NCI-H510A (cell line): ENCODE measurements around the gene TBK1.
"Not testable (repeated sequence)": the region's sequence is repeated elsewhere in the genome, so short reads cannot be mapped to it uniquely, and the experiment has no call there.

Source experiments
- DNase-seq: peaks from one replicate; lab custom pipeline; 2025; lab: John Stamatoyannopoulos, UW

Gene TBK1

DNA sequence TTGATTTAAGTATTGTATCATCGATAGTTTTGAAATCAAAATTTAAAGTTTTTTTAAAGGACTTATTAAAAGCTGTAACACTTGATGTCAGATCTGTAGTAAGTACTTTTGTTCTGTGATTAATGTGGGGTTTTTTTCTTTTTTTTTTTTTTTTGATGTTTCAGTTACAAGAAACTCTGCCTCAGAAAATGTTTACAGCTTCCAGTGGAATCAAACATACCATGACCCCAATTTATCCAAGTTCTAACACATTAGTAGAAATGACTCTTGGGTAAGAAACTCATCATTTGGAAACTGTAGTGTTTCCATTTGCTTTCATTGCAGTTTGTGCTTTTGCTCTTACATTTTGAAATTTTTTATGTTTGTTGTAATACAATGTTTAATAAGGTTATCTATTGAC lies 45.6 kb downstream of the TBK1 start:
- DNase-seq, result no peak

DNA sequence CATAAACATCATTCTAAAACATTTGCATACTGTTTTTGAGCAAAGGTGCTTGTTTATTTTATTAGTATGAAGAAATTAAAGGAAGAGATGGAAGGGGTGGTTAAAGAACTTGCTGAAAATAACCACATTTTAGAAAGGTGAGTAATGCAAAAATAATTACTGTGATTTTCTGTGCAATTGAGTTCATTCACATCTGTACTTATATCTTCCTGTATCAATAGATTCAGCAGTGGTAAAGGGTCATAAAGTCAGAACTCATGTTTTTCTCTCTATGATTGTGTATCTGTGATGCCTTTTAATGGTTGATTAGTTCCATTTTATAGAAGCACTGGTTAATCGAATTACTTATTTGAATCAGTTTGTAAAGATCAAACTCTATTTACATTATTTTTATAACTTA lies 46.0 kb downstream of the TBK1 start:
- DNase-seq, result no peak

DNA sequence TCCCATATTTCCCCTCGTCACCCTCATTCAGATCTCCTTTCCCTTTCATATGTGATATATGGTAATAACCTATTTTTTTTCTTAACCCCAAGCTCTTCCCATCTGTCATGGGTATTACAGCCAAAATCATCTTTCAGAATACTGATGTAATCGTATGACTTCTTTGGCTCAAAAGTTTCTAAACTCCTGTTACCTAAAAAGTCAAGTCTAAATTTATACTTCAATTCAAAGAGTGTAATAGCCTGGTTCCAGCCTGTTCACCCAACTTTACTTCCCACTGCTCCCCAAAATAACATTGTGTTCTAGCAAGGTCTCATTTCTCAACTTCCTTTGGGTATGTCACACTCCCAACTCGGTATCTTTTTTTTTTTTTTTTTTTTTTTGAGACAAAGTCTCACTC lies 48.5 kb downstream of the TBK1 start:
- DNase-seq, result no peak

DNA sequence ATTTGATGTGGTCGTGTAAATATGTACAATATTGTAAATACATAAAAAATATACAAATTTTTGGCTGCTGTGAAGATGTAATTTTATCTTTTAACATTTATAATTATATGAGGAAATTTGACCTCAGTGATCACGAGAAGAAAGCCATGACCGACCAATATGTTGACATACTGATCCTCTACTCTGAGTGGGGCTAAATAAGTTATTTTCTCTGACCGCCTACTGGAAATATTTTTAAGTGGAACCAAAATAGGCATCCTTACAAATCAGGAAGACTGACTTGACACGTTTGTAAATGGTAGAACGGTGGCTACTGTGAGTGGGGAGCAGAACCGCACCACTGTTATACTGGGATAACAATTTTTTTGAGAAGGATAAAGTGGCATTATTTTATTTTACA lies 49.6 kb downstream of the TBK1 start:
- DNase-seq, result no peak

DNA sequence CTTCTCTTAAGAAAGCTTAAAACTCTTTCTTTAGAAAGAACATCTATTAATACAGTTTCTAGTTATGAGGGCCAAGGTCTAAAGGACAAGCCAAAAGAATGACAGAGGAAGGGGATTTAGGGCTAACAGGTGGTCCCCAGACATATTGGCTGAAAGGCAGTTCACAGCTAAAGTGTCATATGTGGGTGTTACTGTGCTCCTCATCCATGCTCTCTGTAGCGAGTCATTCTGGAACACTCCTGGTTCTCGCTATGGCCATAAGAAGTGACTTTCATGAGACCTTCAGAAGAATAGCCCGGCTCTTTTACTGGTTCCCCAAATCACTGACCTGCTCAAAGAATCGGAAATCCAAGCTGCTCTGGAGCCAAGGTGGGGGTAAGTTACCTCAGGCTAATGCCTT lies 55.0 kb downstream of the TBK1 start:
- DNase-seq, result no peak

DNA sequence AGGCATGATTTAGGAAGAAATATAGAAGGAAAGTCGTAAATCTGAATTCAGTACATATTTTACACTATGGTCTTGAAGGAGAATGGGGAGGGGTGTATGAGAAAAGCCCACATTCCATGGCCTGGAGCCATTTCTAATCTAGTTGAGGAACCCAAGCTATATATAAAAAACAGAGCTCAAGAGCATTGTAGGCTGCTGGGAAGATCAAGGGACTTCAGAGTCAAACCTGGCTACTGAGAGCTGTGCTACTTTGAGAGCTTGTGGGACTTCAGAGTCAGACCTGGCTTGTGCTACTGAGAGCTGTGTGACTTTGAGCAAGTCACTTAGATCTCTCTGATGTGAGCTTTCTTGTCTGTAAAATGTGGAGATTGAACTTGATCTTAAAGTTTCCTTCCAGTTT lies 58.7 kb downstream of the TBK1 start:
- DNase-seq, result no peak

DNA sequence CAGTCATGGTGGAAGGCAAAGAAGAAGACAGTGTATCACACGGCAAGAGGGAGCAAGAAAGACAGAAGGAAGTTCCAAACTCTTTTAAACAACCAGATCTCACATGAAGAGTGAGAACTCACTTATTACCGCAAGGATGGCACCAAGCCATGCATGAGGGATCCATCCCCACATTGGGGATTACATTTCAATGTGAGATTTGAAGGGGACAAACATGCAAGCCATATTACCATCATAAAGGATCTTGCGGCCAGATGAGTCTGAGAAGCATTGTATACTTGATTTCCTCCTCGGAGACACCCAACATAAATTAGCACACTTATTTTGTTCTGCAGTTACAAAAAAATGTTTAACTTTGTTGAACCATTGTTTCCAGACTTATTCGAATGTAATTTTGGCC lies 66.5 kb downstream of the TBK1 start:
- no peak for DNase-seq

DNA sequence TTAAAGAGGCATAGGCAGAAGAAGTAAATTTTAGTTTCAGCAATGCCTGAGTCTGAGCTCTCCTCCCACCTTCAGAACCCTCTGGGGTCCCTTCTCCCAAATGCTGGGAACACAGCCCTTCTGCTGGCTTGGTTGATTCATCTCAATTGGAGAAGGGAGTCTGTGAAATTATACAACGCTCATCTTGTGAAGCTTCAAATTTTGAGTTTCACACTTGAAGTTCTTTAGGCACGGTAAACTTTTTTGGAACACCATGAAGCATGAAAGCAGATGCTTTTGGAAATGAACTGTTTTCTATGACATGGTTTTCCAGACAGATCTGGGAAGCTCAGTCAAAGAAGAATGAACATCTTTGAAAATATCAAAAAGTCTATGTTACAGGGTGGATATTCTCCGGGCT lies 69.9 kb downstream of the TBK1 start:
- no peak for DNase-seq

DNA sequence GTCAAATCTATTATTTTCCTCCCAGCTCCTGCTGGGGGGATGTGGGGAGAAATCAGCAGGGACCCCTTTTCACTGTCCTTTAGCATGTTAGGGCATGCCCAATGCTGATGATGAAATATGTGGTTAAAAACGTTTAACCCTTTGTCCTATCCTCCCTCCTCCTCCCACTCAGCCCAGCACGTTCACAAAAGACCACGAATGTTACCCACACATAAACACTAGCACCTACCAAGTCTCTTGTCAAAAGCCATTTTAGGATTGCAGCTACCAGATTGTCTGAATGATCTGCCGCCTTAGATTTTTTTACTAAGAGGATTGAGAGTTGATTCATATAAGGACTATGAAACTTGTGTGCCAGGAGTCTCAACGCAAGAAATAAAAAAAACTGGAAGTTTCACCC lies 70.4 kb downstream of the TBK1 start:
- no peak for DNase-seq

DNA sequence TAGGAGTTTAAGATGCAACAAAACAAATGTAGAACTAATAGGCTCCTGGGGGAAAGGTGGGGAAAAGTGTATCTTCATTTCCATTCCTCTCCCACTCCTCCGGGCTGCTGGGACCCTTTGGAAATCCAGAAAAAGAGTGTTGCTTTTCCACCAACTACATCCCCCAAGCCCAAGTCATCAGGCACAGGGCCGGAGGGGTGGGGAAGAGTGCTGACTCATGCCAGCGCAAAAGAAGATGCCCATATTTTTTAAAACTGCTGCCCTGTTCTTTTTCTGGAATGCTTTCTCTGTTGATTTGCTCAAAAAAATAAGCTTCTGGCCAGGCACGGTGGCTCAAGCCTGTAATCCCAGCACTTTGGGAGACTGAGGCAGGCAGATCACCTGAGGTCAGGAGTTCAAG lies 70.9 kb downstream of the TBK1 start:
- DNase-seq, result no peak

DNA sequence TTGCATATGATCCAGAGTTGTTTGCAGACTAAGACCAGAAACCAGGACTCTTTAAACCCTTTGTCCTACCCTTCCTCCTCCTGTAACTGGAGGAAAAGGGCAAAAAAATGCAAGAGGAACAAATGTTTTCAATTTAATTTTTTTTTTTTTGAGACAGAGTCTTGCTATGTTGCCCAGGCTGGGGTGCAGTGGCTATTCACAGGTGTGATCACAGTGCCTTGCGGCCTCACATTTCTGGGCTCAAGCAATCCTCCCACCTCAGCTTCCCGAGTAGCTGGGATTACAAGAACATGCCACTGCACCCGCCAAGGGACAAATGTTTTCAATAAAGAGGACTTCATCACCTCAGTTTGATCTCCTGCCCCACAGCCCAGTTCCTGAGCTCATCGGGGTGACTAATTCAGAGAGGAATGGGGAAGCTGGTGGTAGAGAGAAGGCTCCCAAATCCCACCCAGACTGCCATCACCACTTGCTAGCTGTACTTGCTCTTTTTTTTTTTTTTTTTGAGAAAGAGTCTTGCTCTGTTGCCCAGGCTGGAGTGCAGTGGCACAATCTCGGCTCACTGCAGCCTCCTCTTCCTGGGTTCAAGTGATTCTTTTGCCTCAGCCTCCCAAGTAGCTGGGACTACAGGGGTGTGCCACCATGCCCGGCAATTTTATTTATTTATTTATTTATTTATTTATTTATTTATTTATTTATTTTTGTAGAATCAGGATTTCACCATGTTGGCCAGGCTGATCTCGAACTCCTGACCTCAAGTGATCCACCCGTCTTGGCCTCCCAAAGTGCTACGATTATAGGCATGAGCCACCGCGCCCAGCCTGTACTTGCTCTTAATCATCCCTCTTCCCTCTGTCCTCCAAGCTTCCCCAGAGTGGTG lies 71.9 kb downstream of the TBK1 start:
- not testable (repeated sequence) for DNase-seq

DNA sequence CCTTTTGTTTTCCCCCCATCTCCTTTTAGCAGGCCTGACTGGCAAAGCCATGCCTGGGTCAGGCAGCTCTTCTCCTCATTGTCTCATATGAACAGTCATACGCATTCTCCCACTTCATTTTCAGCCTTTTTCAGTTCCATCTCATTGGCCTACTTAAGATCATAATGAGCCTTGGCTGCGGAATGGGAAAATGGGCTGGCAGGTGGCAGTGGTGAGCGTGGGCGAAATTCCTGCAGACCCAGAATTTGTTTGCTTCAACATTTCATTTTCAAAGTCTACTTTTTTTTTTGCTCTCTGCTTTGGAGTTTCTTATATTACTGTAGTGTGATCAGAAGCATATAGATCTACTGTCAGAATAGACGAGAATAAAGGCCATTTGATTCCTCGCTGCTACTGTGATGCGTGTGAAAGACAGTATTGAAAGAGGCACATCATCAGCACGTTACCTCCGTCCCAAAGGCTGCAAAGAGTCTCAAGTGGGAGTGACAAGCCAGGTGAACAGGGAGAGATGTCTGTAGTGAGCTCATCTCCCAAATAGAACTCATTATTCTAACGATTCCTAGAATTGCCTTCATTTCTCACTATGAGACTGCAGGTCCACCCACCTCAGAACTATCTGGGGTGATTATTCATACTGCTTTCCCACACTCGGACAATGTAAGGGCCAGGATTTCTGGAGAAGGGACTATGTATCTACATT lies 73.7 kb downstream of the TBK1 start:
- no peak for DNase-seq

DNA sequence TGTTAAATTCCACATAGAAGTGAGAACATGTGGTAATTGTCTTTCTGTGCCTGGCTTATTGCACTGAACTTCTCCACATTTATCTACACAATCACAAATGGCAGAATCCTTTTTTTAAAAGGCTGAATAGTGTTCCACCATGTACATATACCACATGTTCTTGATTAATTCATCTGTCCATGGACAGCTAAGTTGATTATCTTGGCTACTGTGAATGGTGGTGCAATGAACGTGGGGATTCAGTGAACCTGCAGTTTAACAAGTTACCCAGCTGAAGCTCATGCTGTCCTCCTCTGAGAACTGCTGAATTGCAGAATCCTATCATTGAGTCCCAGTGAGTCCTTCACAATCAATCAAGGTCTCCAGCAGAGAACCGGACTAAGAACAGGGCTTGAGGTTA lies 74.9 kb downstream of the TBK1 start:
- no peak for DNase-seq

DNA sequence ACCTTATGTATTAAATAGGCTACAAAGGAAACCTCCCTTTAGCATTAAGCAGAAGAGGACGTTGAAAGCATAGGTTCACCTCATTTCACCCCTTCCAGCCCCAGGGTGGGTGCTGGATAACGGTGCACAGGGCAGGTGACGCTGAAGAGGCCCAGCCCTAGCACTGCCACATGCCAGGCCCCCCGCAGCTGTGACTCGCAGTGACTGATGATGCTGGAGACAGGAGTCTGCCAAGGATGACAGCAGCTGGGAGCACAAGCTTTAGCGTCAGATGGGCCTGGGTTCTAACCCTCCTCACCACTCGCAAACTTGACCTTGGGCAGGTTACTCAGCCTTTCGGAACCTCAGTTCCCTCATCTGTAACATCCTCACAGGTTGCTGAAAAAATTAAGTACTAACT lies 76.7 kb downstream of the TBK1 start:
- no peak for DNase-seq

DNA sequence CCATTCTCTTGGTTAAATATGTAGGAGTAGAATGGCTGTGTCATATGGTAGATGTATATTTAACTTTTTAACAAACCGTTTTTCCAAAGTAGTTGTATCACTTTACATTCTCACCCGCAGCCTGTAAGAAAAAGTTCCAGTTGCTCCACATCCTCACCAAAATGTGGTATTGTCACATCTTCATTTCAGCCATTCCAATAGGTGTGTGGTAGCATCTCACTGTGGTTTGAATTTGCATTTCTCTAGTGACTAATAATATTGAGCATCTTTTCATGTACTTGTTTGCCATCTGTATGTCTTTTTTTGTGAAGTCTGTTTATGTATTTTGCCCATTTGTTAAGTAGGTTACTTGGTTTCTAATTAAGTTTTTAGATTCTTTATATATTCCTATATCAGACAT lies 78.6 kb downstream of the TBK1 start:
- DNase-seq, result no peak

DNA sequence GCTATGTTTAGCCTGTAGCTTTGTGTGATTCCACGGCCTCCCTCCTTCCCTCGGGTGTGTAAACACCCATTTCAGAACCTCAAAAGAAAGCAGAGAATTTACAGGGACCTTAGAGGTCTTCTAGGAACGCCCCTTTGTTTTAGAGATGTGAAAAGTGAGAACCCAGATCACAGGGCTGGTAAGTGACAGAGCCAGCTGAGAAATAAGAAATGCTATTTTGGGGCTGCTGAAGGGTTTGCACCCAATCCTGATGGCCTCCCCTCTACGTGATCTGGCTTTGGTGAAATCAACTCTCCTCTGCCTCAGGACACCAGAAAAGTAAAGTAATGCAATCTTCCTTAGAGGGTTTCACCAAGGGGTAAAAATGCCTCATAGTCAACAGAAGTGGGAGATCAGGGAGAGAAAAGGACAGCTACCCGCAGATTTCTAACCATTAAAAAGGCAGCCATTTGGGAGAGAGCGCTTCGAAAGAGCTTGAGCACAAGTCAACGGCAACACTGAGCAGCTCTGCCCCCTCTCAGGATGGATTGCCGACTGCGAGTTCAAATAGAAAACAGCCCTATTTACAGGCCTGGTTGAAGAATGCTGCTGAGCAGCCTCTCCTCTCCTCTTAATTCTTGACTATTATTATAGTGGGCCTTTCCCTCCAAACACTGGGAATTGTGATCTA lies 79.9 kb downstream of the TBK1 start:
- no peak for DNase-seq

DNA sequence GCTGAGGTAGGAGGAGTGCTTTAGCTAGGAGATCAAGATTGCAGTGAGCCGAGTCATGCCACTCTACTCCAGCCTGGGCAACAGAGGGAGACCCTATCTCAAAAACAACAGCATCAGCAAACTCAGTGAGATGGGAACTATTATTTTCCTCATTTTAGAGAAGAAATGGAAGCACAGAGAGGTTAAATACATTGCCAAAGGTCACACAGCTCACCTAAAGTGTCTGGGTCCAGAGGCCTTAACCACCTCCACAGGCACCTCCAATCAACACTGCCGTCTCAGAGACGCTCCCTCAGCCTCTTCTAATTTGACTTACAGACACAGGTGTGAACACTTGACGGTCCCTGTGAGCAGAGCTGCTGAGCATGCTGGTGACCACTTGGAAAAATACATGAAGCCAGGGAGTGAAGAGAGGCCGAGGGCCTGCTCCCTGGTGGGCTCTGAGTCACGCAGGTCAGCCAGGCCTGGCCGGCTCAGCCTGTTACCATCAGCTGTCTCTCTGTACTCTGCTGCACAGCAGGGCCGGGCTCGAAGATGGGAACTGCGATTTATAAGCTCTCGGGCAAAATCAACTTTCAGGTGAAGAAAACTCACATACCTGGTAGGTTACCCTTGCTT lies 80.9 kb downstream of the TBK1 start:
- no peak for DNase-seq

DNA sequence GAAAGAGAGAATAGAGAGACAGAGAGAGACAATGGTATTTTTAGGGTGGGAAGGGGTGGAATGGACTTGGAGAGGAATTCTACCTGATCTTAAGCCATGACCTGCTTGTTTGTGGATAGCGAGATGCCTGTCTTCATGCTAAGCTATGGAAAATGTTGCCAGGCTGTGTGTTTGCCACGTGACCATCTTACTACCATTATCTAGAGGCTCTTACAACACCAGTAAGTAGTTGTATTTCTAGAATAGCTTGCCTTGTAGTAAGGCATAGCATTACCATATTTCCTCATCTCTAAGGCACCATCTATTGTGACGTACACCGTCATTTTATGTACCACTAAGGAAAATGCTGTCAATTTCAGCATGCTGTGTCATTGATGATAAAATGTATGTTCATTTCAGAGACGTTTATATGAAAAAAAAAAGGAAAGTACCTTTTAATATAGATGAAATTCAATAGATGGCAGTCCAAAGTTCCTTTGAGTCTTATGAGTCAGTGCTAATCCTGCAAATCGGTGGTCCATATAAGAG lies 82.8 kb downstream of the TBK1 start:
- DNase-seq, result no peak

DNA sequence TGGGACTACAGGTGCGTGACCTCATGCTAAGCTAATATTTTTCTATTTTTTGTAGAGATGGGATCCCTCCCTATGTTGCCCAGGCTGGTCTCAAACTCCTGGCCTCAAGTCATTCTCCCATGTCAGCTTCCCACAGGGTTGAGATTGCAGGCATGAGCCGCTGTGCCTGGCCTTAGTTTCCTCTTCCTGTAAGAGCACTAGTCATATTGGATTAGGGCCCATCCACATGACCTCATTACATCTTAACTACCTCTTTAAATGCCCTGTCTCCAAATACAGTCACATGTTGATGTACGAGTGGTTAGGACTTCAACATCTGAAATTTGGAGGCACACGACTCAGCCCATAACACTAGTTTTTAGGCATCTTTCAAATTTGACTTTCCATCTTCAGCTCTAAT lies 86.2 kb downstream of the TBK1 start:
- no peak for DNase-seq

DNA sequence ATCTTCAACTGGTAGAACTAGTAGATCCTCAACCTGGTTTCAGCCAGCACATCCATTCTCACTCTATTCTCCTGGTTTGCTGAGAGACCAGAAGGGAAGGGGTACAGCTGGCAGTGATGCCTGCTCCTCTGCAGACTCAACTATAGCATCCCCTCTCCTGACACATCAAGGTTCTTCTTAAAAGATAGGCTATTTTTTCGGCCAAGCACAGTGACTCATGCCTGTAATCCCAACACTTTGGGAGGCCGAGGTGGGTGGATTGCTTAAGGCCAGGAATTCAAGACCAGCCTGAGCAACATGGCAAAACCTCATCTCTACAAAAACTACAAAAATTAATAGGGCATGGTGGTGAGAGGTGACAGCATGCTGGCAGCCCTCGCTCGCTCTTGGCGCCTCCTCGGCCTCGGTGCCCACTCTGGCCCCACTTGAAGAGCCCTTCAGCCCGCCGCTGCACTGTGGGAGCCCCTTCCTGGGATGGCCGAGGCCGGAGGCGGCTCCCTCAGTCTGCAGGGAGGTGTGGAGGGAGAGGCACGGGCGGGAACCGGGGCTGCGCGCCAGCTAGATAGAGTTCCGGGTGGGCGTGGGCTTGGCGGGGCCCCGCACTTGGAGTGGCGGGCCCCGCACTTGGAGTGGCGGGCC lies 90.6 kb downstream of the TBK1 start:
- DNase-seq, result not testable (repeated sequence)

DNA sequence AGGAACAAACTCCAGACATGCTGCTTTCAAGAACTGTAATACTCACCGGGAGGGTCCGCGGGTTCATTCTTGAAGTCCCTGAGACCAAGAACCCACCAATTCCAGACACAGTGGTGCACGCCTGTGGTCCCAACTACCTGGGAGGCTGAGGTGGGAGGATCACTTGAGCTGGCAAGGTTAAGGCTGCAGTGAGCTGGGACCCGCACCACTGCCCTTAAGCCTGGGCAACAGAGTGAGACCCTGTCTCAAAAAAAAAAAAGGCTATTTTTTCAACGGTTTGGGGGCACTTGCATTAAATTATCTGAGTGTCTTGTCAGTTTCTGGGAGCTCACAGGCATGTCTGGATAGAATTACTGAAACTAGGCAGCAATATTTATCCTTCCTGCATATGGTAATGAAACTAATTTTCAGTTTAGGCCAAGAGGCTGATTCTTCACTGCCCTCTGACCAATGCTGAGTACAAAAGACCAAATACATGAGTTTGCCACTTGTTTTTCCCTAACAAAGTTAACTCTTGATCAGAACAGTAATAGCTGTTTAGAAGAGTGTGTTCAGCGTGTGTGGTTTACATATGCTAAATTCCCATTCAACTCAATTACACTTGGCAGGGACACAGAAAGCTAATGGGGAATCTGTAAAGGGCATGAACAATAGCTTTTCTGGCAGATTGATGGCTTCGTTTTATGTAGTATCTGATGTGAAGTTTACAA lies 92.6 kb downstream of the TBK1 start:
- DNase-seq, result no peak

DNA sequence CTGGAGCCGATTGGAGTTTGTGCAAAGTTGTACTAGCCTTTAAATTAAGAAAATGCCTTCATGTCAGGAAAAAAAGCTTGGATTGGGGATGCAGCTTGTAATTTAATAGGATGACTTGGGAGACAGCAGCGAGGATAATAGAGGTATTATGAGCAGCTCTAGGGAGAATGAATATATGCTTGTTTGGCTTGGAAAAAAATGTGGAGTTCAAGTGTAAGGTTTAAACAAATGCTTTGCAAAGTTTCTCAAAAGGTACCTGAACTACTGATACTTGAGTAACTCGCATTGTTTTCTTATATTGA lies 93.1 kb downstream of the TBK1 start:
- DNase-seq, result no peak
